ENCODE results near the gene ARHGAP21.

GRCh38 chr10:24669285-24669852 lies 54.3 kb downstream of the ARHGAP21 start:
- TF ChIP-seq CTCF (IDR thresholded peaks at IDR 0.05; ENCODE audit: low read length): no peak
- no peak for TF ChIP-seq EZH2 (optimal IDR thresholded peaks at IDR 0.05; ENCODE audit: low read depth, low read length)

All from MM.1S (cell line).